Measurements from ENCODE around the gene DENND4B.

DNA sequence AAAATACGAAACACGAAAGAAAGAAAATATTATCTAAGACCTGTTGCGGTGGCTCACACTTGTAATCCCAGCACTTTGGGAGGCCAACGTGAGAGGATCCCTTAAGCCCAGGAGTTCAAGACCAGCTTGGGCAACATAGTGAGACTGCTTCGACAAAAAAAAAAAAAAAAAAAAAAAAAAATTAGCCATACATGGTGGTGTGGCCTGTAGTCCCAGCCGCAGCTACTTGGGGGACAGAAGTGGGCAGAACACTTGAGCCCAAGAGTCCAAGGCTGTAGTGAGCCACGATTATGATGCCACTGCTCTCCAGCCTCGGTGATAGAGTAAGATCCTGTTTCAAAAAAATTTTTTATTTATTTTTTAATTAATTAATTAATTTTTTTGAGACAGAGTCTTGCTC, 41.1 kb upstream of the DENND4B start:
- TF ChIP-seq, protein P1, sequence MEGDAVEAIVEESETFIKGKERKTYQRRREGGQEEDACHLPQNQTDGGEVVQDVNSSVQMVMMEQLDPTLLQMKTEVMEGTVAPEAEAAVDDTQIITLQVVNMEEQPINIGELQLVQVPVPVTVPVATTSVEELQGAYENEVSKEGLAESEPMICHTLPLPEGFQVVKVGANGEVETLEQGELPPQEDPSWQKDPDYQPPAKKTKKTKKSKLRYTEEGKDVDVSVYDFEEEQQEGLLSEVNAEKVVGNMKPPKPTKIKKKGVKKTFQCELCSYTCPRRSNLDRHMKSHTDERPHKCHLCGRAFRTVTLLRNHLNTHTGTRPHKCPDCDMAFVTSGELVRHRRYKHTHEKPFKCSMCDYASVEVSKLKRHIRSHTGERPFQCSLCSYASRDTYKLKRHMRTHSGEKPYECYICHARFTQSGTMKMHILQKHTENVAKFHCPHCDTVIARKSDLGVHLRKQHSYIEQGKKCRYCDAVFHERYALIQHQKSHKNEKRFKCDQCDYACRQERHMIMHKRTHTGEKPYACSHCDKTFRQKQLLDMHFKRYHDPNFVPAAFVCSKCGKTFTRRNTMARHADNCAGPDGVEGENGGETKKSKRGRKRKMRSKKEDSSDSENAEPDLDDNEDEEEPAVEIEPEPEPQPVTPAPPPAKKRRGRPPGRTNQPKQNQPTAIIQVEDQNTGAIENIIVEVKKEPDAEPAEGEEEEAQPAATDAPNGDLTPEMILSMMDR (IDR thresholded peaks at IDR 0.05; ENCODE audit: low read depth, low read length, poor library complexity, severe bottlenecking) = no peak
- no peak for TF ChIP-seq EZH2phosphoT487 (IDR thresholded peaks at IDR 0.05; ENCODE audit: borderline replicate concordance, low read length)

Data from DOHH2 (cell line).